Measurements from ENCODE around the gene MDGA2.

The MDGA2 gene

DNA sequence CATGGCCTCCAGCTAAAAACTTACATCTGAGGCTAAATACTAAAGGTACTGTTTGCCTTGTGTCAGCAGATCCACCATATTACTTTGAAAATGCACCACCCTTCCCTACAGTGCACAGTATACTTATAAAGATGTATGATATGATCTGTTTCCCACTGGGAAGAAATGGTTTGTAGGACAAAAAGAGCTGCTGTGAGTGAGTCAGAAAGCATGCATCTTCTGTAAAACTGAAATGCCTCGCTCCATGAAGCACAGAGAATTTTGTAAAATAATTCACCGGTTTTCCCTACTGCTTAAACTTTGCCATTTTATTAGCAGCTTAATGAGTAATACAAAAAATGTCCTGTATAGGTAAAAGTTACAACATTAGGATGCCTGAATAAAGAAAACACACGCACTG lies 68.8 kb downstream of the MDGA2 start:
- TF ChIP-seq ZFX (IDR thresholded peaks at IDR 0.05): no peak
- TF ChIP-seq, protein P1, sequence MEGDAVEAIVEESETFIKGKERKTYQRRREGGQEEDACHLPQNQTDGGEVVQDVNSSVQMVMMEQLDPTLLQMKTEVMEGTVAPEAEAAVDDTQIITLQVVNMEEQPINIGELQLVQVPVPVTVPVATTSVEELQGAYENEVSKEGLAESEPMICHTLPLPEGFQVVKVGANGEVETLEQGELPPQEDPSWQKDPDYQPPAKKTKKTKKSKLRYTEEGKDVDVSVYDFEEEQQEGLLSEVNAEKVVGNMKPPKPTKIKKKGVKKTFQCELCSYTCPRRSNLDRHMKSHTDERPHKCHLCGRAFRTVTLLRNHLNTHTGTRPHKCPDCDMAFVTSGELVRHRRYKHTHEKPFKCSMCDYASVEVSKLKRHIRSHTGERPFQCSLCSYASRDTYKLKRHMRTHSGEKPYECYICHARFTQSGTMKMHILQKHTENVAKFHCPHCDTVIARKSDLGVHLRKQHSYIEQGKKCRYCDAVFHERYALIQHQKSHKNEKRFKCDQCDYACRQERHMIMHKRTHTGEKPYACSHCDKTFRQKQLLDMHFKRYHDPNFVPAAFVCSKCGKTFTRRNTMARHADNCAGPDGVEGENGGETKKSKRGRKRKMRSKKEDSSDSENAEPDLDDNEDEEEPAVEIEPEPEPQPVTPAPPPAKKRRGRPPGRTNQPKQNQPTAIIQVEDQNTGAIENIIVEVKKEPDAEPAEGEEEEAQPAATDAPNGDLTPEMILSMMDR (conservative IDR thresholded peaks at IDR 0.05): no peak
- H3K27ac ChIP-seq: no peak overlapping the region

DNA sequence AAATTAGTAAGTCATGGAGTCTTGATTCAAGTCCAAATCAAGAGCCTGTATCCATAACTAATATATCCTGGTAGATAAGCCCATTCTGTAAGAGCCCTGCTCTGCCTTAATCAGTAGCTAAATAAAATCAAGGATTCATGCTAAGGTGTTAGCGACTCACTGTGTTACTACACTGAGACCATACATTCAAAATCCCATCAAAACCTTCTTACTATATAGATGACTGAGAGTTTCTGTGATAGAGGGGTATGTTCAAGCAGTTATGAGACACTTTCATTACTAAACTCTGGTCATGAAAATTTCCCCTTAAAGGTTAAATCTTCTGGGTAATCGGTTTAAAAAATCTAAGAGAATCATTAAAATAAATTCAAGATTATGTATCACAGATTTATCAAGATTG lies 78.5 kb downstream of the MDGA2 start:
- TF ChIP-seq, protein P1 (conservative IDR thresholded peaks at IDR 0.05): no peak
- no peak for TF ChIP-seq ZFX (IDR thresholded peaks at IDR 0.05)
- no peak overlapping the region for H3K27ac ChIP-seq

DNA sequence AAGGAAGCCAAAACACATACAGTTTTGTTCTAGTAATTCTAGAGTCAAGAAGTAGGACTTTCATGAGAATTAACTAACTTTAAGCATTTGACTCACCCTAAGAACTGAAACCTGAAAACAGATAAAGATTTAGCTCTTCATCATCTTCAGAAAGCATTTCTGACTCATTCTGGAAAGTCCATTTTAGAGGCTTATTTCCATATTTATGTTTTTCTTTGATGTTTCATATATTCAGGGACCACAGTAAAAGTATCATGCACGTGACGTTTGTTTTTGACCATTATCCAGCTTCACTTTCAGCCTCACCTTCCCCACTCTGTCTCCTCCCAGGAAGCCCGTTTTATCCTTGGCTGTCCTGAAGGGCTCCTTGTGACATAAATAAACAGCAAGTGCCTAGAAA lies 79.2 kb downstream of the MDGA2 start:
- H3K27ac ChIP-seq: no peak overlapping the region
- TF ChIP-seq ZFX (IDR thresholded peaks at IDR 0.05): no peak
- TF ChIP-seq, protein P1 (conservative IDR thresholded peaks at IDR 0.05): no peak

DNA sequence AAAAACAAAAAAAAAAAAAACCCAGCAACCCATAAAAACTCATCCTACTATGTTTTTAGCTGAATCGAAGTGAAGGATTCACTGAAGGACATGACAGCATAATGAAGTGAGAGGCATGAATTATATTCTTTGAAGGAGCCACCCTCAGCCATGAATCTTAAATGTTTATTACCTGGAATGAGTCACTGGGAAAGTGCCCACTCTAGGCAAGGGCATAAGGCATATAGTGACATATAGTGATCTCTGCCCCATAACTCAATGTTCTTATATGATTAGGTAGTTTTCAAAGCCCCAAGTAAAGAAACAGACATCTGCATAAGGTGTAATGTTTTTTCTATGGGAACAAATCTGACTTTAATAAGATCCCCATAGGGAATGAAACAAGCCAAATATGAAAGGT lies 79.9 kb downstream of the MDGA2 start:
- H3K27ac ChIP-seq: no peak overlapping the region
- TF ChIP-seq, protein P1 (conservative IDR thresholded peaks at IDR 0.05): no peak
- no peak for TF ChIP-seq ZFX (IDR thresholded peaks at IDR 0.05)

DNA sequence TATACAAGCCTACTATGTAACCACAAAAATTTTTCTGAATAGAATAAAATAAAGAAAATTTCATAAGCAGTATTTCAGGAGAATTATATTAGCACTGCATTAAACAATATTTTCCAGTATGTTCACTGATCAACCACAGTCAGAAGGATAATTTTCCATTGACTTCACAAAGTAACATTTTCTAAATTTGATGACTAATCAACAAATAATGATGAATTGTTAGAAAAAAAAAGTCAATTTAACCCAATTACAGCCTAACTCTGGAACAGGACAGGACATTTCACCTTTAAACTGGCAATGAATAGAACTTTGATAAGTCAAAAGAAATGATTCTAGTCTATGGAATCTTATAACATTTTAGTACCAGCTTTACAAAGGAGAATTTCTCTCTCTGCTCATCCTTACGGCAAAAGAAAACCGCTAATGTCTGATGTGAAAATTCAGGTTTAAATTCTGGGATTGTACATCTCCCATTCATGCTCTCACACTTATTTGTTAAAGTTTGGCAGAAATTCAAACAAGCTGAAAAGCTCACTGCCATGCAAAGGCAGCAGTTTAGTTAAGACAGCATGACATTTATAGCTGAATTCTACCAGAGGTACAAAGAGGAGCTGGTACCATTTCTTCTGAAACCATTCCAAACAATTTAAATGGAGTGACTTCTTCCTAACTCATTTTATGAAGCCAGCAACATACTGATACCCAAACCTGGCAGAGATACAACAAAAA lies 84.5 kb downstream of the MDGA2 start:
- no peak for TF ChIP-seq ZFX (IDR thresholded peaks at IDR 0.05)
- TF ChIP-seq, protein P1 (conservative IDR thresholded peaks at IDR 0.05): no peak
- no peak overlapping the region for H3K27ac ChIP-seq

DNA sequence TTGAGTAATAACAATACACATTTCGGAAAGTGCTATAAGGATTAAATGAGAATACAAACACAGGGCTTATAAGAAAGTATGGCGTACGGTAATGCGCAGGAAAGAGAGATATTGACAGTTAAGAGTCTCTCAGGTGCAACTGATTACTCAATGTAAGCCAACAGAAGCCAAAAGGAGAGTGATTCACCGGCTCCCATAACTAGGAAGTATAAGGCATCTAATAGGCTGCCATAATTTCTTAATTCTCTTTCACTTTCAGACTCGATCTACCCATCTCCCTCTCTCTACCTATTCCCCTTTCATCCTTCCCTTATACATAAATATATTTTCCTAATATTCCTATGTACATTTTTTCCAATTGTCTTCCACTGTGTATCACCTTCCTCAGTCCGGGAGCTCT lies 90.0 kb downstream of the MDGA2 start:
- H3K27ac ChIP-seq: no peak overlapping the region
- no peak for TF ChIP-seq ZFX (IDR thresholded peaks at IDR 0.05)
- TF ChIP-seq, protein P1 (conservative IDR thresholded peaks at IDR 0.05): no peak

DNA sequence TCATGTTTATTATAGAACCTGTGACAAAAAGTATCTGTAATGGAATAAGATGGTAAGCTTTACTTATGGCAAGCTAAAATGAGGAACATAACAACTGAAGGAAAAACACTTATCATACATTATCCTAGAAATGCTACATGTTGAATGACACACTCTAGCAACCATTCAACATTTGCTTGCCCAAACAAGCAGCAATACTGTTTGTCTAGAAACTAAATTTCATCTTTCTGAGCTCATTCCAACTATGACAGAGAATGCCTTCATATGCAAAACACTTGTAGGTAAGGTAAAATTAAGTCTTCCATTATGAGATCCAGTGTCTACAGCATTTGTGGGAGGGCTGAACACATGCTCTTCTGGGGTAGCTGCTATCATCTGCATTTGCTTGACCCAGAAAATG lies 108.1 kb downstream of the MDGA2 start:
- no peak overlapping the region for H3K27ac ChIP-seq
- TF ChIP-seq ZFX (IDR thresholded peaks at IDR 0.05): no peak
- TF ChIP-seq, protein P1 (conservative IDR thresholded peaks at IDR 0.05): no peak

Measured in C4-2B (cell line).